Stimulated activated CD4-positive, alpha-beta T cell treated with anti-CD3 and anti-CD28 coated beads, Interleukin-2, amount 100 ng/mL, for 24 hours (primary cell): Measurements from ENCODE around the gene MPST.
"Not testable (repeated sequence)": the region's sequence is repeated elsewhere in the genome, so short reads cannot be mapped to it uniquely, and the experiment has no call there.

Experiments
- DNase-seq, 2 donors: peaks; one replicate each; pipeline ENCODE4 v3.0.0-alpha.2; 2020

Gene MPST

DNA sequence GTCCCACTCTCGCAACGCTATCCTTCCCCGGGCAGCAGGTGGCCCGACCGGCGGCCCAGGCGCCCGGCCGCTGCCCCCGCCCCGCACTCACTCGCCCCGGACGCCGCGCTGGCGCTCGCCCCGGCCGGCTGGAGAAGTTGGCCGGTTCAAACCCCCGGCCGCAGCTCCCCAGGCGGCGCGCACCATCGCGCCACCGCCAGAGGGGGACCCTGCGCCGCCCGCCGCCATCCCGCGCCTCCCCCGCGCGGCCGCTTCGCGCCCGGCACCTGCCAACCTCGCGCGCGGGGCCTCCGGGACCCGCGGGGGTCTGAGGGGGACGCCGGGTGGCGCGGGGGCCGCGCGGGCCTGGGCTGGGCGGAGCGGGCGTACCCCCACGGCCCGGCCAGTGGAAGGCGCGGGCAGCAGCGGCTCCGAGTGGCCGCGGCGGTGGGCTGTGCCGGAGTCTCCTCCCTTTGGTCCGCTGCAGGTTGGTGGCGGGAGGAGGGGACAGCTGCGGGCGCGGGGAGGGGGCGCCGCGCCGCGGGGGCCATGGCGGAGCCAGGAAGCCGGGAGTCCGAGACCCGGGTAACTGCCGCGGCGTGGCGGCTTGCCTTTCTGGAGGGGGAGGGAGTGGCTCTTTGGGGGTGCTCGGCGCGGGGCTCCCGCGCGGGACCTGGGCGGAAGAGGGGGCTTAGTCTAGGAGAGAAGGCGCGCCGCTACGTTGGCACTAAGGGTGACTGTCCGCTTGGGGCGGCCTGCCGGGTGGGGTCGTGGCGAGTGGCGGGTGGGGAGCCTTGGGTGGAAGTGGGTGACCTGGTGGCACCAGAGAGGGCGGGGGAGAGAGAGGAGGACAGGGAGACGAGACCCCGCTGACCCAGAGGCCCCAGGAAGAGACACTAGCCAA is at the start of gene MPST, which contains the start of gene TST:
Gene MPST, plus strand, starts transcription at position 434 of the 883 bp plus-strand sequence. Its CDS starts 95 bp downstream, at position 529.
Gene TST, minus strand, starts transcription at position 139 of the 883 bp plus-strand sequence. CDS start 715 bp downstream, outside the sequence.
- DNase-seq, result peak; percentile 33 to 55

- DNase-seq, result no peak
Measured at GRCh38 chr22:36971341-36972125, 48.0 kb upstream of the MPST start.

- DNase-seq, result no peak
Measured at GRCh38 chr22:36976606-36977005, 42.9 kb upstream of the MPST start.

- DNase-seq, result peak; percentile 81 to 85
Measured at GRCh38 chr22:36977401-36977861, 42.1 kb upstream of the MPST start.

DNA sequence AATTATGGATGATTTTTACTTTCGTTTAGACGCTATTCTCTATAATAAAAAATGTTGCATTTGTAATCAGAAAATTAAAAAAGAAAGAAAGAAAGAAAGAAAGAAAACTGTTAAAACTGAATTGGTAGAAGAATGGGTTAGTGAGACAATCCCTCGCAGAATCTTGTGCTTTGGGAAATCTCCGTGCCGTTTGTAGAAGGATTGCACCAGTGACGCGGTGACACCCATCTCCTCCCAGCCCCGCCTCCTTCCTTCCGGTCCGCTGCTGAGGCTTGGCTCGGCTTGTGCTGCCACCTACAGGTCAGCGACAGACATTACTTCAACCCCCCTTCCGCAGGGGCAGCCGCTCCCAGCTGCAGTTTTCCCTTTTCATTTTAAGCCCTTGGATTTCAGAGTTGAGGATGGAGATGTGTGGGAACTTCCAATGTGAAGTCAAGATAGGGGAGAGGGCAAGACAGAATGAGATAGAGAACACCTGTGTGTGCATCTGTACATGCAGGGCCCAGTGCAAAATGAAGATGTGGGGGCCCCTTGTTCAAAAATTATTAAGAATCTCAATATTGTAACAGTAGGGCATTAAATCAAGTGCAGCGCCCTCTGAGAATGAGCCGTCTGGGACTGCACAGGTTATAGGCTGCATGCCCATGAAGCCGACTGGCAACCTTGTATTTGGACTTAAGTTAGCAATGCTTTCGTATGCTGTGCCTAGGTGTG is 41.4 kb upstream of the MPST start:
- DNase-seq, result peak; percentile 91 to 95

GRCh38 chr22:36979016-36979910 is 40.3 kb upstream of the MPST start:
- no peak for DNase-seq

GRCh38 chr22:36981247-36981775 is 38.2 kb upstream of the MPST start:
- no peak for DNase-seq

DNA sequence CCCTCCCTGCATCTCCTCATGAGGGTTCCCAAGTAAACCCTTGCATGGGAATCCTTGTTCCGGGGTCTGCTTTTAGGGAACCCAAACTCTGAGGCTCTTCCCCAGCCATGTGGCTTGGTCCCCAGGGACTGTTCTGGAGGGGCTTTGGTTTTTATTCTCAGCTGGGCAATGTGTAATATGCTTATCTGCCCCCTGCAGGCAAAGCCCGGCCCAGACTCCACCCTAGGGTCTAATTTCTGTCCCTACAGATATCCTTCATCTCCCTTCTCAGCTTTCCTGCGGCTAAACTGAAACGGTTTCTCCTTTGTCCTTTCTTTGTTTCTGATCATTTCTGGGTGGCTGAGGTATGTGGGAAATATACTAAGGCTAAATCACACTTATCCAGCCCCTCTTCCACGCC is 37.4 kb upstream of the MPST start:
- no peak for DNase-seq

DNA sequence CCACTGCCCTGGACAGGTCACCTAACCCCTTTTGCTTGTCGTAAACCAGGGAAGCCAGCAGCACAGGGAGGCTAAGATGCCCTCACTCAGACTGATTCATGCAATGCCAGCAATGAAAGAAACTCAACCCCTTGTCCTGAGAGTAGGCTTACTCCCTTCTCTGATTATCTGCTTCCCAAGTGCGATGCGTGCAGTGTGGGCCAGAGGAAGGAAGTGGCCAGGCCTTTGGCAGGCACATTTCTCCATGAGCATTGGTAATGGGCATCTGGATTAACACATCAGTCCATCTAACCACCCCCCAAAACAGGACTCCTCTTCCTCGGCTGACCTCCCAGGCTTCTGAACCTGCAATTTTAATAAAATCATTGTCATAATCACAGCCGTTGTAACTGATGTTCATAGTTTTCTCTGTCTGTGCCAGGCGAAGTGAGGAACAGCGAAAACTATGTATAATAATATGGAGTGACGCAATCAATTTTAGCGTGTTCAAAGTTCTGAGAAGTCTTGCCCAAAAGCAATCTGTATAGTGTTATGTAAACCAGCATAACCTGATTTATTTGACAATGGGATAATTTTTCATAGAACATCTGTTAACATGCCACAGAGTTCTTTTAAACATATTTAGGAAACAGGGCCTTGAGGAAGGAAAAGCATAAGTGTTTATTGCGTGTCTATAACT is 34.2 kb upstream of the MPST start:
- no peak for DNase-seq

DNA sequence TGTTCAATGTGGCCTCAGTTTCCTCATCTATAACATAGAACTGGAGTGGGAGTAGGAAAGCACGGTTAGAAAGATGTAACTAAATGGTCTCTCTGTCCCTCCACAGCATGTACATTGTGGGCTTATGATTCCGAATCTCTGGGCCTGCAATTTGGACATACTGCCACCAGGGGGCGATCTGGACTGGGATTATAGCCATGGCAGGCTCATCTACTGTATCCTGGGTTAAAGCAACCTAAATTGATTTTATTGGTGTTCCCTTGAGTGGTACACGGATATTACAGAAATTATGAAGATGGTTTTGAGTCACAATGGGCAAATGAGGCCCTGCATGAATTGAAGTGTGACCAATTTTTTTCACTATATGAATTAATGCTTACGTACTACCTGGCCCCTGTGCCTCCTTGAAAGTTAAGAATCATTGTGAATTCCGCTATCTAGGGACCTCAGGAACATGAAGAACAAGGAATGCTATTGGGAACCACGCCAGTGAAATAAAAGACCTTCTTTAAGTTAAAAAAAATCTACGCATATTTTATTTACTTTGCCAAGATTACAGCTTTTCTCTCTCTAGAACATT is 33.2 kb upstream of the MPST start:
- peak; percentile 59 to 77 for DNase-seq

DNA sequence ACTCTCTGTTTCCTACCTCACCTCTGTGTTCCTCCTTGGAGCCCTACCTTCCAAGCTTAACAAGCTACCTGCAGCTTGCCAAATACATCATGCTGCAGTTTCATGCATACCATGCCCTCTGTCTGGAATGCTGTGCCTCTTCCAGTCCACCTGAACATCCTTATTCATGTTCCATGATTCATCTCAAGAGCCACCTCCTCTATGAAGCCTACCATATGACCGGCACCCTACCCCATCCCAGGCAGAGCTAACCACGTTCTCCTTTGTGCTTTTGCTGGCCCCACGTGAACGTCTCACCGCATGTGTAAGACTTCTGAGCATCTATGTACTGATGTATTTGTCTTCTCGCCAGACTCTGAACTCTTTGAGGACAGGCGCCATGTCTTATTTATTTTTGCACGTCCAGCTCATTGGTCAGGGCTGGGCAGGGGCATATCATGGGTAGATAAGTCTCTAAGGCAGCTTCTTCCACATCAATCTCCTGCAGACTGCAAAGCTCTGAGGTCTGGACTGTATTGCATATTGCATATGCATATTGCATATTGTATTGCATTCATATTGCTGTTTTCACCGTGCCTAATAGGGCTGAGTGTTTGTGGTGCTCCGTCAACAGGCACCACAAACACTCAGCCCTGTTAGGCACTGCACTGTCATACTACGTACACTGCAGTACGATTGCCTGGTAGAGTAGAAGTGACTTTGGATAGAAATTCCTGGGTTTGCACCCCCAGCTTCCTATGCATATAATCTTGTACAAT is 31.3 kb upstream of the MPST start:
- DNase-seq, result no peak

DNA sequence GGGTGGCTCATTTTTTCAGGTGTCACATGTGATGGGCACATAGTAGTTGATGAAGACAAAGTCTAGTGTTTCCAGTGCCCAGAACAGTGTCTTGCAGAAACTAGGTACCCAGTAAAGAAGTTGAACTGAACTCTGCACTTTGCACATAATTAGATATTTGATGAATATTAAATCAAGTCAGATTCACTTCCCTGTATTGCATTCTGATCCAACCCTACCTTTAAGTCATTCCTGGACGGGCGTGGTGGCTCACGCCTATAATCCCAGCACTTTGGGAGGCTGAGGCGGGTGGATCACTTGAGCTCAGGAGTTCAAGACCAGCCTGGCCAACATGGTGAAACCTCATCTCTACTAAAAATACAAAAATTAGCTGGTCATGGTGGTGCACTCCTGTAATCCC is 30.5 kb upstream of the MPST start:
- DNase-seq, result not testable (repeated sequence)

DNA sequence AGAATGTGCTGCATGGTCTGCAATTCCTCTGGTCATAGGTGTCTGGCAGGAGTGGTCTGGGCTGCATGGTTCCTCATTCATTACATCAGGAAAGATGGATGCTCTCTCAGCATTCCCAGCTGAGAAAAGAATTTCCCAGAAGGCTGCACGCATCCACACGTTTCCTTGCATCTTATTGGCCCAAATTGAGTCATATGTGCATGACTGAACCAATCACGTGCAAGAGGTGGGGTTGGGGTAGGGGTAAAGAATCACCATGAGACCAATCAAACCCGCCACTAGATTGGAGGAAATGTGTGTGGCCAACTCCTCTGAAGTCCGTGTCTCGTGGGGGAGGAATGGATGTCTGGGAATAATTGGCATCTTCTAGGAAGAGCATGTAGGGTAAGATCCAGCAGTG is 29.1 kb upstream of the MPST start:
- DNase-seq, result no peak

- DNase-seq, result no peak
Measured at GRCh38 chr22:36991206-36991605, 28.3 kb upstream of the MPST start.

DNA sequence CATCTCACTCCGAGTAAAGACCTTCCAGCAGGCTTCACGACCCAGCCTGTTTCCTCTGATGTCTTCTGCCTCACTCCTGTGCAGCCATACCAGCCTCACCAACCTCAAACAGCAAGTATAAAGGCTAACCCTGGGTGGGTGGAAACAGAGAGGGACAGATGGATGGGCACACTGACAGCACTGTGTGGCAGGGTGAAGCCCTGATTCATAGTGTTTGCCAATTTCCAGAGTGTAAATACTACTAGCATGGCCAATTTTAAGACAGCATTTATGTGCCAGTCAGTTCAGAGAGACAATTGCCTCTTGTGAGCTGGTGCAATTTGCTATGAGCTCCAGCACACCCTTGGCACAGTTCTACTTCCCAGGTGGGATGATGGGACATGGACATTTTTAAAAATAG is 21.8 kb upstream of the MPST start:
- no peak for DNase-seq

- DNase-seq, result no peak
Measured at GRCh38 chr22:36998620-36999351, 20.8 kb upstream of the MPST start.

GRCh38 chr22:36999463-36999862 is 20.1 kb upstream of the MPST start:
- no peak for DNase-seq

- DNase-seq, result no peak
Measured at GRCh38 chr22:37000676-37001534, 18.6 kb upstream of the MPST start.
